Vagina (tissue), 2 donors: Measurements from ENCODE around the gene COL11A1.

Experiments used
- POLR2A ChIP-seq, 2 donors: fragments of 450-650 bp; IDR thresholded peaks; one replicate each; pipeline ENCODE4 v1.6.1; 2017; ENCODE audit warnings: antibody characterized with exemption in 2 of 2, mild to moderate bottlenecking in 2 of 2, moderate library complexity in 2 of 2
- POLR2AphosphoS5 ChIP-seq, 2 donors: sonication (generic); formaldehyde crosslinking; IDR thresholded peaks; one replicate each; pipeline ENCODE4 v1.9.0; 2017; ENCODE audit warnings: antibody characterized with exemption in 2 of 2, mild to moderate bottlenecking in 2 of 2, low read depth in 1 of 2; ENCODE audit not compliant: insufficient read depth in 1 of 2
- TF ChIP-seq, protein P1 (sequence below), 3 experiments: fragments of 450-650 bp in 2 of 3; fragments of 200-600 bp in 1 of 3; sonication (generic) in 1 of 3; IDR thresholded peaks; one replicate each; pipeline ENCODE4 v1.5.1; 2017 to 2019; ENCODE audit warnings: antibody characterized with exemption in 3 of 3, mild to moderate bottlenecking in 2 of 3, moderate library complexity in 2 of 3

DNA sequence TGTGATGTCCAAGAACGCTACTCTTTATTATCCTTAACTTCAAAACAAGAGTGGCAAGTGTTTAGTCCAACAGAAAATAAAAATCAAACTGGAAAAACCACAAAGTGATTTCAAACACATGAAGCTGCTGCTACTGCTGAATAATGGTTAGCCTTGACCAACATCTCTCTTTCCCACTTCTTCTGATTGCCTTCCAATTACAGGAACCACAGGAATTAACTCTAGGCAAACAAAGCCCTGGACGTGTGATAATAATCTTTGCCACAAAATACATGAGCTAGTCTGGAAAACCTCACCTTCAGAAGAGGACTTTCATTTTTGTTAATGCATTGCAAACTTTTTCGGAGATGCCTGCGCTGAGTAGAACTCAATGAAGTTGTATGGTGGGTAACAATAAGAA, 48.6 kb upstream of the COL11A1 start:
- TF ChIP-seq POLR2A (IDR thresholded peaks at IDR 0.05): no peak
- TF ChIP-seq, protein P1, sequence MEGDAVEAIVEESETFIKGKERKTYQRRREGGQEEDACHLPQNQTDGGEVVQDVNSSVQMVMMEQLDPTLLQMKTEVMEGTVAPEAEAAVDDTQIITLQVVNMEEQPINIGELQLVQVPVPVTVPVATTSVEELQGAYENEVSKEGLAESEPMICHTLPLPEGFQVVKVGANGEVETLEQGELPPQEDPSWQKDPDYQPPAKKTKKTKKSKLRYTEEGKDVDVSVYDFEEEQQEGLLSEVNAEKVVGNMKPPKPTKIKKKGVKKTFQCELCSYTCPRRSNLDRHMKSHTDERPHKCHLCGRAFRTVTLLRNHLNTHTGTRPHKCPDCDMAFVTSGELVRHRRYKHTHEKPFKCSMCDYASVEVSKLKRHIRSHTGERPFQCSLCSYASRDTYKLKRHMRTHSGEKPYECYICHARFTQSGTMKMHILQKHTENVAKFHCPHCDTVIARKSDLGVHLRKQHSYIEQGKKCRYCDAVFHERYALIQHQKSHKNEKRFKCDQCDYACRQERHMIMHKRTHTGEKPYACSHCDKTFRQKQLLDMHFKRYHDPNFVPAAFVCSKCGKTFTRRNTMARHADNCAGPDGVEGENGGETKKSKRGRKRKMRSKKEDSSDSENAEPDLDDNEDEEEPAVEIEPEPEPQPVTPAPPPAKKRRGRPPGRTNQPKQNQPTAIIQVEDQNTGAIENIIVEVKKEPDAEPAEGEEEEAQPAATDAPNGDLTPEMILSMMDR (IDR thresholded peaks at IDR 0.05): no peak
- TF ChIP-seq POLR2AphosphoS5 (IDR thresholded peaks at IDR 0.05; ENCODE audit: insufficient read depth in 1 of 2, low read depth in 1 of 2): no peak
